ENCODE data around the gene RASL10B.

GRCh38 chr17:35748979-35749378 is 17.5 kb downstream of the RASL10B start:
- TF ChIP-seq POLR2A (IDR thresholded peaks at IDR 0.05), result no peak
- no peak for TF ChIP-seq CTCF (IDR thresholded peaks at IDR 0.05)
